ENCODE measurements around the gene OXNAD1.

GRCh38 chr3:16219777-16220176, 45.2 kb upstream of the OXNAD1 start:
- no peak for TF ChIP-seq POLR2AphosphoS5 (IDR thresholded peaks at IDR 0.05; ENCODE audit: borderline replicate concordance, low read depth, low read length)
- no peak for TF ChIP-seq EZH2 (IDR thresholded peaks at IDR 0.05)

All from SK-N-MC (cell line).